Muscle layer of duodenum (tissue), 2 donors: ENCODE results near the gene FAR1.
"Not testable (repeated sequence)": the region's sequence is repeated elsewhere in the genome, so short reads cannot be mapped to it uniquely, and the experiment has no call there.

Experiments used
- H3K27ac ChIP-seq: one replicate; pipeline ENCODE4 v1.7.0; 2013; ENCODE audit warnings: mild to moderate bottlenecking, low read length
- H3K27me3 ChIP-seq: one replicate; pipeline ENCODE4 v1.7.0; 2013; ENCODE audit warnings: low read depth, mild to moderate bottlenecking, control low read depth, low read length
- H3K36me3 ChIP-seq, 2 donors: one replicate each; pipeline ENCODE4 v1.7.0; 2013; ENCODE audit warnings: low read length in 2 of 2, control low read depth in 1 of 2, mild to moderate bottlenecking in 1 of 2; ENCODE audit not compliant: insufficient read depth in 2 of 2, control insufficient read depth in 1 of 2
- H3K4me1 ChIP-seq, 2 donors: one replicate each; pipeline ENCODE4 v1.7.0; 2013; ENCODE audit warnings: low read length in 2 of 2, mild to moderate bottlenecking in 2 of 2, control low read depth in 1 of 2, moderate library complexity in 1 of 2; ENCODE audit not compliant: insufficient read depth in 2 of 2, control insufficient read depth in 1 of 2
- H3K4me3 ChIP-seq, 2 donors: one replicate each; pipeline ENCODE4 v1.7.0; 2013; ENCODE audit warnings: low read length in 2 of 2, low read depth in 1 of 2, mild to moderate bottlenecking in 1 of 2
- H3K9me3 ChIP-seq, 2 donors: one replicate each; pipeline ENCODE4 v1.7.0; 2013; ENCODE audit warnings: low read length in 2 of 2, control low read depth in 1 of 2, mild to moderate bottlenecking in 1 of 2; ENCODE audit not compliant: control insufficient read depth in 1 of 2
- donor health status: healthy.

FAR1 gene

DNA sequence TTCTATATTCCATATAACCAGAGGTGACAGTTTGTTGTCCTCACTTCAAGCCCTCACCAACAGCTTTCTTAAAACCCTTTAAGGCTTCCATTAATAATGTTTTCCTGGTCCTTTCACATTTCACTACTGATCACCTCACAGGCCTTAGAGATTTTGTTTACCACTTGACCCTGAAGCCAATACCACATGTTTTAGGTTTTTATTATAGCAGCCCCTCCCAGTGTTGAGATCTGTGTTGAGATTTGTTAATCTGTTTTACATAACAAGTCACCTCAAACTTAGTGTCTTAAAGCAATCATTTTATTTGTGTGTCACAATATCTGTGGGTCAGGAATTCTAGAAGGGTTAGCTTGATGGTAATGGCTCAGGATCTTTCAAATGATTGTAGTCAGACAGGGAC lies 49.9 kb downstream of the FAR1 start:
- H3K4me1 ChIP-seq, result no peaks in the 10 kb centered on the region
- no peak overlapping the region for H3K4me3 ChIP-seq
- H3K36me3 ChIP-seq, result peaks cover 31 to 47% of the 10 kb centered on the region in 2 donors
- no peaks in the 10 kb centered on the region for H3K27me3 ChIP-seq
- no peaks in the 10 kb centered on the region for H3K9me3 ChIP-seq
- H3K27ac ChIP-seq, result no peak overlapping the region

- Histone ChIP-seq H3K27ac (no peak overlapping the region), H3K36me3 (peaks cover 25 to 26% of the 10 kb centered on the region in 2 donors), H3K4me1 (no peaks in the 10 kb centered on the region), H3K4me3 (no peak overlapping the region), H3K27me3 (no peaks in the 10 kb centered on the region), H3K9me3 (no peaks in the 10 kb centered on the region)
These were observed 52.5 kb downstream of the FAR1 start for GRCh38 chr11:13720940-13721339.

GRCh38 chr11:13721760-13722159 lies 53.3 kb downstream of the FAR1 start:
- H3K4me1 ChIP-seq, result no peaks in the 10 kb centered on the region
- H3K27me3 ChIP-seq, result no peaks in the 10 kb centered on the region
- H3K27ac ChIP-seq, result no peak overlapping the region
- H3K36me3 ChIP-seq, result peaks cover 24 to 25% of the 10 kb centered on the region in 2 donors
- no peaks in the 10 kb centered on the region for H3K9me3 ChIP-seq
- no peak overlapping the region for H3K4me3 ChIP-seq

DNA sequence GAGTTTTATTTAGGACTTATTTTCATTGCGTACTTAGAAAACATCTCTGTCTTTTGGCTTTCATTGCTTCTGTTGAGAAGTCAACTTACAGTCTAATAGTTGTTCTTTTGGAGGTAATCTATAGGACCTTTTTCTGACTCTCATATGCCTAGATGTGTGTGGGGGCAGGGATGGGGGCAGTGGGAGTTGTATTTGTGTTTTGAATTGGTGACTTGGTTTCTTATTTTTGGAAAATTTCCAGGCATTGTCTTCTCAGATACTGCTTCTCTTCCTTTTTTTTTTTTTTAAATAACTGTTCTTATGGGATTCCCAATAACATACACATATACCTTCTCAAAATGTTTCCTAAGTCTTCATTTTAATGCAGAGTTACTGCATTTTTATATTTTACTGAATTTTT lies 58.0 kb downstream of the FAR1 start:
- no peaks in the 10 kb centered on the region for H3K4me1 ChIP-seq
- H3K4me3 ChIP-seq, result no peak overlapping the region
- no peak overlapping the region for H3K27ac ChIP-seq
- H3K27me3 ChIP-seq, result no peaks in the 10 kb centered on the region
- H3K36me3 ChIP-seq, result peaks cover 30 to 41% of the 10 kb centered on the region in 2 donors
- H3K9me3 ChIP-seq, result no peaks in the 10 kb centered on the region

- H3K9me3 ChIP-seq, result no peaks in the 10 kb centered on the region
- no peaks in the 10 kb centered on the region for H3K27me3 ChIP-seq
- H3K4me3 ChIP-seq, result no peak overlapping the region
- H3K4me1 ChIP-seq, result no peaks in the 10 kb centered on the region
- peaks cover 27 to 37% of the 10 kb centered on the region in 2 donors for H3K36me3 ChIP-seq
- H3K27ac ChIP-seq, result no peak overlapping the region
These were observed 59.6 kb downstream of the FAR1 start for GRCh38 chr11:13728076-13728475.

- H3K36me3 ChIP-seq, result peaks cover under 1 to 2% of the 10 kb centered on the region in 2 donors
- H3K4me3 ChIP-seq, result no peak overlapping the region
- no peaks in the 10 kb centered on the region for H3K27me3 ChIP-seq
- H3K4me1 ChIP-seq, result no peaks in the 10 kb centered on the region
- H3K9me3 ChIP-seq, result no peaks in the 10 kb centered on the region
- no peak overlapping the region for H3K27ac ChIP-seq
These were observed 66.1 kb downstream of the FAR1 start for GRCh38 chr11:13734530-13734929.

- Histone ChIP-seq H3K9me3 (no peaks in the 10 kb centered on the region), H3K27me3 (no peaks in the 10 kb centered on the region), H3K27ac (no peak overlapping the region), H3K36me3 (no peaks in the 10 kb centered on the region), H3K4me1 (no peaks in the 10 kb centered on the region), H3K4me3 (no peak overlapping the region)
These were observed 76.7 kb downstream of the FAR1 start for GRCh38 chr11:13745165-13745564.

DNA sequence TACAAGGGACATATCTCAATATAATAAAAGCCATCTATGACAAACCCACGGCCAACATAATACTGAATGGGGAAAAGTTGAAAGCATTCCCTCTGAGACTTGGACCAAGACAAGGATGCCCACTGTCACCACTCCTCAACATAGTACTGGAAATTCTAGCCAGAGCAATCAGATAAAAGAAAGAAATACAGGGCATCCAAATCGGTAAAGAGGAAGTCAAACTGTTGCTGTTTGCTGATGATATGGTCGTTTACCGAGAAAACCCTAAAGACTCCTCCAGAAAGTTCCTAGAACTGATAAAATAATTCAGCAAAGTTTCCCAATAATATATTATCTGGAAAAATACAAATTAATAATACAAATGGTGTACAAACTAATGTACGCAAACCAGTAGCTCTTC lies 84.8 kb downstream of the FAR1 start:
- not testable (repeated sequence) for H3K36me3 ChIP-seq, H3K9me3 ChIP-seq, H3K27ac ChIP-seq, H3K4me3 ChIP-seq, H3K4me1 ChIP-seq, H3K27me3 ChIP-seq

DNA sequence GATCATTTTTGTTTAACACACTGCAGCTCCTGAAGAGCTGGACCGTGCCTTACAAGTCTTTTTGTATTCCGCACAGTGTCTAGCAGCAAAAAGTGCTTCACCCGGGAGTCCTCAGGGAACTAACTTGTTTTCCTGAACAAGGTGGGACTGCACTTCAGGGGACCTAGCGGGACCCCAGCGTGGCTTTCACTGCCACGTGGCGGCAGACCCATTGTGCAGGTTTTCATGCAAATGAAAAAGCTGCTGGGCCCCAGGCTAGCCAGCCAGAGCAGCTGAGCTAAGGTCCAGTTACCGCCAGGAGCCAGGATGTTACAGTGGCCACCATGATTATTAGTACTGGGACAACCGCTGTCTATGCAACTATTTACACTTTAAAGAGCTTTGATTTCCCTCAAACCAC lies 90.6 kb downstream of the FAR1 start:
- Histone ChIP-seq H3K27ac (no peak overlapping the region), H3K4me3 (no peak overlapping the region), H3K27me3 (no peaks in the 10 kb centered on the region), H3K9me3 (no peaks in the 10 kb centered on the region), H3K4me1 (no peaks in the 10 kb centered on the region), H3K36me3 (no peaks in the 10 kb centered on the region)

GRCh38 chr11:13760115-13760514 lies 91.6 kb downstream of the FAR1 start:
- no peak overlapping the region for H3K27ac ChIP-seq
- no peaks in the 10 kb centered on the region for H3K27me3 ChIP-seq
- H3K36me3 ChIP-seq, result no peaks in the 10 kb centered on the region
- no peaks in the 10 kb centered on the region for H3K9me3 ChIP-seq
- no peak overlapping the region for H3K4me3 ChIP-seq
- H3K4me1 ChIP-seq, result no peaks in the 10 kb centered on the region

DNA sequence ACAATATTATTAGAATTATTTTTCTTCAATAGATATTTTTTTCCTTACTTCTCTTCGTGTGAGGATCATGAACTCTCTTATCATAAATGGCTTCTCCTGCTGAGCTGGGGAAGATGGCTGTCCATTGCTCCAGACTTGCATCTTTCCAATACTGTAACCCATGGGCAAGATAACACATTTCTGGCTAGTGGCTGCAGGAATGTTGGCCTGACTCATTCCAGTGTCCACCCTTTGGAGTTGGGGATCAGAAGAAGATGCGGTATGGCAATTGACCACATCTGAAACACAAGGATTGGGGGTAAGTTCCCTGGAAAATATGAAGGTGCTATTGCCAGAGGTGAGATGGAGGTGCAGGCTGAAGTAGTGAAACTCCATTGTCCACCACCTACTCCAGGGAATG lies 92.8 kb downstream of the FAR1 start:
- no peaks in the 10 kb centered on the region for H3K4me1 ChIP-seq
- H3K9me3 ChIP-seq, result no peaks in the 10 kb centered on the region
- H3K27ac ChIP-seq, result no peak overlapping the region
- H3K36me3 ChIP-seq, result no peaks in the 10 kb centered on the region
- H3K4me3 ChIP-seq, result no peak overlapping the region
- no peaks in the 10 kb centered on the region for H3K27me3 ChIP-seq

- no peak overlapping the region for H3K27ac ChIP-seq
- no peaks in the 10 kb centered on the region for H3K27me3 ChIP-seq
- H3K36me3 ChIP-seq, result no peaks in the 10 kb centered on the region
- H3K9me3 ChIP-seq, result no peaks in the 10 kb centered on the region
- no peak overlapping the region for H3K4me3 ChIP-seq
- no peaks in the 10 kb centered on the region for H3K4me1 ChIP-seq
These were observed 93.2 kb downstream of the FAR1 start for GRCh38 chr11:13761716-13762115.
